H1 (cell line): Measurements from ENCODE around the gene LEMD2. TPM values are rescaled to one million over a fixed set of nuclear protein-coding genes. Genes with fewer than 3 reads are reported as not detected.

ENCODE experiments used
- CTCF ChIA-PET: fragments of 300-600 bp; sonication (Branson Sonifier 250); formaldehyde crosslinking; loops from one replicate; lab custom pipeline; 2021; ENCODE audit not compliant: partially characterized antibody; lab: Charles Lee
- POLR2A ChIA-PET: fragments of 300-600 bp; sonication (Branson Sonifier 250); formaldehyde crosslinking; loops from one replicate; lab custom pipeline; 2021; ENCODE audit warnings: inconsistent platforms; ENCODE audit not compliant: partially characterized antibody; lab: Charles Lee
- DNase-seq, 2 experiments: peaks; one replicate each; pipeline versions ENCODE4 v3.0.0 to v3.0.0-alpha.2; 2010 to 2022; ENCODE audit warnings: low spot score in 2 of 2, low read depth in 1 of 2, mixed read lengths in 1 of 2
- FAIRE-seq: peaks from 2 replicates; lab custom pipeline; 2011; peaks lifted over from hg19 to GRCh38; lab: Jason Lieb, UNC
- H2AFZ ChIP-seq: 2 replicates; pipeline ENCODE4 v1.8.1; 2012; ENCODE audit warnings: low read length, inconsistent platforms
- H2AK5ac ChIP-seq: 2 replicates; pipeline ENCODE4 v1.6.1; 2013; ENCODE audit warnings: low read depth, low read length
- H2BK120ac ChIP-seq: replicated peaks from 2 replicates; pipeline ENCODE3; 2013; ENCODE audit warnings: low read depth, low read length, inconsistent platforms
- H2BK12ac ChIP-seq: 2 replicates; pipeline ENCODE4 v1.6.1; 2013; ENCODE audit warnings: low read depth, low read length
- H2BK15ac ChIP-seq: 2 replicates; pipeline ENCODE4 v1.6.1; 2013; ENCODE audit warnings: low read length
- H2BK20ac ChIP-seq: 2 replicates; pipeline ENCODE4 v1.6.1; 2013; ENCODE audit warnings: low read length
- H2BK5ac ChIP-seq: 2 replicates; pipeline ENCODE4 v1.6.1; 2013; ENCODE audit warnings: low read depth, low read length
- H3K14ac ChIP-seq: 2 replicates; pipeline ENCODE4 v1.6.1; 2013; ENCODE audit warnings: inconsistent platforms; ENCODE audit not compliant: insufficient read length
- H3K18ac ChIP-seq: 2 replicates; pipeline ENCODE4 v1.6.1; 2013; ENCODE audit warnings: low read length; ENCODE audit errors: extremely low read depth
- H3K23ac ChIP-seq: 2 replicates; pipeline ENCODE4 v1.6.1; 2013; ENCODE audit warnings: inconsistent platforms; ENCODE audit not compliant: insufficient read length
- H3K23me2 ChIP-seq: 2 replicates; pipeline ENCODE4 v1.6.1; 2013; ENCODE audit warnings: low read depth, low read length
- H3K27ac ChIP-seq: 2 replicates; pipeline ENCODE4 v1.6.1; 2011; ENCODE audit warnings: low read depth, low read length, inconsistent platforms
- H3K27me3 ChIP-seq, 4 experiments: replicated peaks in 1 of 4; 1 replicate in 1 of 4; 2 replicates in 3 of 4; pipeline versions ENCODE4 v1.6.1 to v1.8.1; 2011 to 2013; ENCODE audit warnings: low read length in 3 of 4, mild to moderate bottlenecking in 3 of 4, inconsistent platforms in 2 of 4, mixed read lengths in 2 of 4, moderate library complexity in 1 of 4; ENCODE audit not compliant: control insufficient read depth in 3 of 4, insufficient read depth in 3 of 4; ENCODE audit errors: extremely low read depth in 1 of 4
- H3K36me3 ChIP-seq, 4 experiments: 2 replicates each; pipeline versions ENCODE4 v1.6.1 to v1.8.1; 2011 to 2013; ENCODE audit warnings: mild to moderate bottlenecking in 4 of 4, low read length in 3 of 4, moderate library complexity in 2 of 4, control low read depth in 1 of 4, inconsistent platforms in 1 of 4; ENCODE audit not compliant: insufficient read depth in 4 of 4, control insufficient read depth in 2 of 4
- H3K4ac ChIP-seq: replicated peaks from 2 replicates; pipeline ENCODE3; 2013; ENCODE audit warnings: low read length, low read depth, mixed read lengths, inconsistent platforms; ENCODE audit not compliant: insufficient read length
- H3K4me1 ChIP-seq, 4 experiments: replicated peaks in 1 of 4; 1 replicate in 1 of 4; 2 replicates in 3 of 4; pipeline versions ENCODE4 v1.6.1 to v1.8.1; 2011 to 2013; ENCODE audit warnings: low read length in 3 of 4, inconsistent platforms in 2 of 4, mixed read lengths in 1 of 4; ENCODE audit not compliant: insufficient read depth in 4 of 4, control insufficient read depth in 3 of 4
- H3K4me2 ChIP-seq, 2 experiments: 2 replicates each; pipeline versions ENCODE4 v1.6.1 to v1.8.1; 2011 to 2013; ENCODE audit warnings: low read depth in 2 of 2, low read length in 2 of 2, control low read depth in 1 of 2, inconsistent platforms in 1 of 2, mild to moderate bottlenecking in 1 of 2; ENCODE audit not compliant: insufficient read depth in 1 of 2
- H3K4me3 ChIP-seq, 4 experiments: fragments of 200-600, 300-600 bp in 1 of 4; sonication (generic), shearing (Covaris generic), sonication (Bioruptor Twin) in 1 of 4; 2 replicates each; pipeline versions ENCODE4 v1.5.1 to v1.8.1; 2011 to 2016; ENCODE audit warnings: low read length in 4 of 4, low read depth in 3 of 4, control low read depth in 2 of 4, inconsistent platforms in 2 of 4, mild to moderate bottlenecking in 2 of 4, mixed read lengths in 1 of 4, moderate library complexity in 1 of 4; ENCODE audit not compliant: insufficient read depth in 2 of 4; ENCODE audit errors: extremely low read depth in 1 of 4
- H3K56ac ChIP-seq: replicated peaks from 2 replicates; pipeline ENCODE3; 2013; ENCODE audit warnings: low read depth, mild to moderate bottlenecking, mixed read lengths, low read length, inconsistent platforms; ENCODE audit not compliant: insufficient read length
- H3K79me1 ChIP-seq: 2 replicates; pipeline ENCODE4 v1.6.1; 2013; ENCODE audit warnings: low read depth, low read length, control low read depth
- H3K79me2 ChIP-seq, 2 experiments: 2 replicates each; pipeline versions ENCODE4 v1.6.1 to v1.8.1; 2012 to 2013; ENCODE audit warnings: low read length in 2 of 2, mild to moderate bottlenecking in 2 of 2, inconsistent platforms in 1 of 2; ENCODE audit not compliant: insufficient read depth in 2 of 2, control insufficient read depth in 1 of 2
- H3K9ac ChIP-seq, 4 experiments: replicated peaks in 1 of 4; 1 replicate in 1 of 4; 2 replicates in 3 of 4; pipeline versions ENCODE4 v1.6.1 to v1.8.1; 2011 to 2013; ENCODE audit warnings: low read depth in 3 of 4, low read length in 3 of 4, control low read depth in 2 of 4, mild to moderate bottlenecking in 2 of 4, moderate library complexity in 2 of 4, inconsistent platforms in 1 of 4; ENCODE audit errors: extremely low read depth in 1 of 4
- H3K9me3 ChIP-seq, 2 experiments: 2 replicates each; pipeline versions ENCODE4 v1.6.1 to v1.8.1; 2012 to 2013; ENCODE audit warnings: mild to moderate bottlenecking in 2 of 2, moderate library complexity in 2 of 2, control low read depth in 1 of 2, inconsistent platforms in 1 of 2, low read depth in 1 of 2, low read length in 1 of 2, mixed read lengths in 1 of 2; ENCODE audit not compliant: insufficient read depth in 2 of 2
- H4K20me1 ChIP-seq, 2 experiments: replicated peaks in 1 of 2; 2 replicates each; pipeline versions ENCODE3 to v1.8.1; 2011 to 2013; ENCODE audit warnings: inconsistent platforms in 2 of 2, low read length in 2 of 2, mild to moderate bottlenecking in 1 of 2; ENCODE audit not compliant: insufficient read depth in 2 of 2, control insufficient read depth in 1 of 2
- H4K5ac ChIP-seq: 2 replicates; pipeline ENCODE4 v1.6.1; 2013; ENCODE audit warnings: low read length, low read depth, mixed read lengths, inconsistent platforms; ENCODE audit not compliant: insufficient read length
- H4K8ac ChIP-seq: 2 replicates; pipeline ENCODE4 v1.8.0; 2013; ENCODE audit warnings: mild to moderate bottlenecking, moderate library complexity, low read length, inconsistent platforms; ENCODE audit not compliant: insufficient read depth; ENCODE audit errors: extremely low read depth
- H4K91ac ChIP-seq: replicated peaks from 2 replicates; pipeline ENCODE3; 2013; ENCODE audit warnings: low read length, mixed read lengths, inconsistent platforms; ENCODE audit not compliant: insufficient read length
- EGR1 ChIP-seq: IDR thresholded peaks from 2 replicates; pipeline ENCODE4 v1.6.1; 2011; ENCODE audit warnings: low read depth, low read length, borderline replicate concordance
- WGBS, 2 experiments: shearing (Covaris generic) in 1 of 2; methylation state at CpG; one replicate each; pipeline versions ENCODE4 v1.1.6 to v1.1.7; 2013 to 2015; ENCODE audit warnings: low lambda C conversion rate in 2 of 2, mixed read lengths in 2 of 2, inconsistent platforms in 1 of 2, low coverage in 1 of 2, missing lambda C conversion rate in 1 of 2; ENCODE audit not compliant: insufficient replicate concordance in 2 of 2, insufficient coverage in 1 of 2, insufficient read length in 1 of 2; ENCODE audit errors: extremely low coverage in 1 of 2, missing lambda C conversion rate in 1 of 2; 5-methylcytosine and 5-hydroxymethylcytosine counted together
- polyA plus RNA-seq, 7 experiments: library from polyadenylated mRNA; depleted of rRNA in 3 of 7; stranded (reverse) in 5 of 7; unstranded in 2 of 7; fragments of >200 nt in 5 of 7; fragments of 200-250 nt in 2 of 7; gene quantifications; 1 replicate in 5 of 7; 2 replicates in 1 of 7; 4 replicates in 1 of 7; pipeline versions ENCODE4 v1.2.1 to v1.2.3, GENCODE V29; 2011 to 2013; ENCODE audit warnings: missing spikeins in 2 of 7, mixed read lengths in 2 of 7
- total RNA-seq: library from RNA; stranded (reverse); fragmentation: NEBNext Ultra II Directional; extraction: Animal tissue kit (Norgen Biotek cat#: 25700); gene quantifications from 2 replicates; pipeline ENCODE4 v1.2.1, GENCODE V29; 2021

Gene LEMD2
- total and polyA plus RNA-seq, 2 of the 8 experiments (the other 6 are each of a cell fraction or from before 2014, with no cell fraction given), result 32.7 to 57.3 TPM

GRCh38 chr6:33792981-33793380 is 4.1 kb upstream of the LEMD2 start:
- 92% methylated on average over 10 of the region's 10 CpGs; no CpG with 5 or more reads in 1 of the 2 experiments for WGBS, 2 experiments
- CTCF ChIA-PET, result interaction anchor here (1.0 to 9.6 kb wide), 6 partner anchors 14 to 33 kb away, joined by 3 to 71 read pairs (median 4); no protein-coding TSS in a partner anchor

More at GRCh38 chr6:33792981-33793380, 4.1 kb upstream of the LEMD2 start:
- peaks cover 0 to 5% of the 10 kb centered on the region in 2 experiments; a peak in 1 of 4 replicates for H3K79me2 ChIP-seq
- no peak overlapping the region for H4K8ac ChIP-seq
- no peak for FAIRE-seq
- H2BK15ac ChIP-seq, result no peak overlapping the region
- no peaks in the 10 kb centered on the region for H3K36me3 ChIP-seq
- no peaks in the 10 kb centered on the region for H3K79me1 ChIP-seq
- H2BK20ac ChIP-seq, result no peak overlapping the region
- H3K14ac ChIP-seq, result no peak overlapping the region
- H3K23ac ChIP-seq, result no peak overlapping the region
- no peak overlapping the region for H2AFZ ChIP-seq
- no peak overlapping the region for H2AK5ac ChIP-seq
- no peak overlapping the region for H4K5ac ChIP-seq
- no peak overlapping the region for H4K91ac ChIP-seq
- H3K9ac ChIP-seq, result no peak overlapping the region
- H3K27ac ChIP-seq, result no peak overlapping the region
- DNase-seq, result no peak
- POLR2A ChIA-PET, result interaction anchor here (1.2 to 2.0 kb wide), 4 partner anchors 10 to 444 kb away, joined by 3 to 9 read pairs (median 5); partner anchors contain the start of genes HMGA1 and MLN
- no peaks in the 10 kb centered on the region for H4K20me1 ChIP-seq
- peaks cover 2% of the 10 kb centered on the region for H3K23me2 ChIP-seq
- TF ChIP-seq EGR1, result no peak
- H3K9me3 ChIP-seq, result no peaks in the 10 kb centered on the region
- no peak overlapping the region for H2BK120ac ChIP-seq
- no peak overlapping the region for H3K4ac ChIP-seq
- no peak overlapping the region for H3K4me2 ChIP-seq
- no peak overlapping the region for H3K56ac ChIP-seq
- H3K27me3 ChIP-seq, result no peaks in the 10 kb centered on the region
- no peak overlapping the region for H3K4me3 ChIP-seq
- peak overlapping the region; percentile 15; the same call in 1 of the 2 replicates for H3K18ac ChIP-seq
- 0 out of 2 replicates have a peak overlapping the region, but pooled peaks have one; percentile 23 for H2BK12ac ChIP-seq
- peaks cover 12 to 48% (median 33%) of the 10 kb centered on the region in 4 experiments for H3K4me1 ChIP-seq
- 0 out of 2 replicates have a peak overlapping the region, but pooled peaks have one; percentile 2 for H2BK5ac ChIP-seq
